Testis (tissue), 3 donors: ENCODE data around the gene CATSPER1. TPM values are rescaled to one million over a fixed set of nuclear protein-coding genes. Genes with fewer than 3 reads are reported as not detected.
A peak's percentile ranks its signal among the peaks of the same experiment; 100 is the strongest.

ENCODE experiments used
- DNase-seq: peaks from one replicate; pipeline ENCODE4 v3.0.0-alpha.2; 2019
- H3K27ac ChIP-seq, 2 donors: fragments of 200-600 bp; sonication (generic); one replicate each; pipeline ENCODE4 v1.5.1; 2019
- H3K27me3 ChIP-seq: fragments of 200-600 bp; sonication (generic); one replicate; pipeline ENCODE4 v1.5.1; 2019
- H3K36me3 ChIP-seq: fragments of 200-600 bp; sonication (generic); one replicate; pipeline ENCODE4 v1.5.1; 2017; ENCODE audit warnings: low read depth; ENCODE audit errors: missing control alignments
- H3K4me1 ChIP-seq: fragments of 200-600 bp; sonication (generic); one replicate; pipeline ENCODE4 v1.5.1; 2019
- H3K4me3 ChIP-seq, 2 donors: fragments of 200-600 bp; sonication (generic); one replicate each; pipeline ENCODE4 v1.5.1; 2017 to 2019
- H3K9me3 ChIP-seq: fragments of 200-600 bp; sonication (generic); one replicate; pipeline ENCODE4 v1.5.1; 2017
- POLR2A ChIP-seq: fragments of 450-650 bp; IDR thresholded peaks from one replicate; pipeline ENCODE4 v1.6.1; 2017; ENCODE audit warnings: antibody characterized with exemption, mild to moderate bottlenecking, moderate library complexity
- whole genome bisulfite sequencing, 2 donors: methylation state at CpG; one replicate each; pipeline ENCODE4 v1.1.5; 2018; 5-methylcytosine and 5-hydroxymethylcytosine counted together
- intact Hi-C: fragments of 100-400 bp; cut with DNase I; formaldehyde crosslinking; loops from one replicate; pipeline ENCODE4 v1.15.1; 2023; ENCODE audit warnings: low total_unique reads
- polyA plus RNA-seq: library from polyadenylated mRNA; stranded (reverse); fragments of 350-450 nt; fragmentation: Illumina TruSeq; extraction: RNeasy Lipid Tissue Mini Kit (QIAGEN cat#74804); gene quantifications from one replicate; pipeline ENCODE4 v1.2.3, GENCODE V29; 2014; ENCODE audit warnings: low read depth, low replicate concordance; ENCODE audit not compliant: insufficient read depth
- total RNA-seq, 2 donors: library from RNA; depleted of rRNA; stranded (reverse); fragments of >200 nt; gene quantifications; one replicate each; pipeline ENCODE4 v1.2.3, GENCODE V29; 2016
- TF ChIP-seq, protein P1 (sequence below), 3 experiments: fragments of 450-650 bp in 2 of 3; fragments of 200-600 bp in 1 of 3; sonication (generic) in 1 of 3; IDR thresholded peaks; one replicate each; pipeline ENCODE4 v1.5.1; 2016 to 2019; ENCODE audit warnings: antibody characterized with exemption in 3 of 3, mild to moderate bottlenecking in 2 of 3, moderate library complexity in 1 of 3

CATSPER1 gene
- total and polyA plus RNA-seq, 3 donors from 2014 or later, result 8.9 to 33.7 (median 12.5) TPM

DNA sequence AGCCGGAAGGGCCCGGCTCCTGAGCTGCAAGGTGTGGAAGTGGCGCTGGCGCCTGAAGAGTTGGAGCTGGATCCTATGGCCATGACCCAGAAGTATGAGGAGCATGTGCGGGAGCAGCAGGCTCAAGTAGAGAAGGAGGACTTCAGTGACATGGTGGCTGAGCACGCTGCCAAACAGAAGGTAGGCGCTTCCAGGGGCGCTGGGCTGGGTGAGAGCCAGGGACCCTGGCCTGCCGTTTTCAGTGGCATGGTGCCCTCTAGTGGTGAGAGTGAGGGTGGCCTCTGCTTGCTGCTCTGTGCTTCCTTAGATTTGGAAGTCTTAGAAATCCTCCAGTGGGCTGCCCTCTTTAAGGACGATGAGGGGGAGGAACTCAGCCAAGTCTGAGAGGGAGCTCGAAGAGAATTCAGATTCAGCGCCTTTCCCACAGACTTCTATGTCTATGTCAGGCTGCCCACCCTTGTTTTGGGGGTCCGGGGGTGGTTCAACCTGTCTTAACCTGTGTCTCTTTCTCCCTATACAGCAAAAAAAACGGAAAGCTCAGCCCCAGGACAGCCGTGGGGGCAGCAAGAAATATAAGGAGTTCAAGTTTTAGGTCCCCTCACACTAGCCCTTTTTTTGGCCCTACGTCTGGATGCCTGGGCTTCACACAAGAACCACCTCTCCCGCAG, 42.0 kb upstream of the CATSPER1 start:
- WGBS, 2 donors, result 44 to 50% methylated on average over 10 to 17 of the region's 17 CpGs
- H3K27ac ChIP-seq, result peak overlapping the region; percentile 87 to 97
- no peaks in the 10 kb centered on the region for H3K36me3 ChIP-seq
- peaks cover 29% of the 10 kb centered on the region for H3K4me1 ChIP-seq
- H3K9me3 ChIP-seq, result no peaks in the 10 kb centered on the region
- intact Hi-C loops, result no loop called here
- DNase-seq, result peak; percentile 84
- TF ChIP-seq, protein P1, sequence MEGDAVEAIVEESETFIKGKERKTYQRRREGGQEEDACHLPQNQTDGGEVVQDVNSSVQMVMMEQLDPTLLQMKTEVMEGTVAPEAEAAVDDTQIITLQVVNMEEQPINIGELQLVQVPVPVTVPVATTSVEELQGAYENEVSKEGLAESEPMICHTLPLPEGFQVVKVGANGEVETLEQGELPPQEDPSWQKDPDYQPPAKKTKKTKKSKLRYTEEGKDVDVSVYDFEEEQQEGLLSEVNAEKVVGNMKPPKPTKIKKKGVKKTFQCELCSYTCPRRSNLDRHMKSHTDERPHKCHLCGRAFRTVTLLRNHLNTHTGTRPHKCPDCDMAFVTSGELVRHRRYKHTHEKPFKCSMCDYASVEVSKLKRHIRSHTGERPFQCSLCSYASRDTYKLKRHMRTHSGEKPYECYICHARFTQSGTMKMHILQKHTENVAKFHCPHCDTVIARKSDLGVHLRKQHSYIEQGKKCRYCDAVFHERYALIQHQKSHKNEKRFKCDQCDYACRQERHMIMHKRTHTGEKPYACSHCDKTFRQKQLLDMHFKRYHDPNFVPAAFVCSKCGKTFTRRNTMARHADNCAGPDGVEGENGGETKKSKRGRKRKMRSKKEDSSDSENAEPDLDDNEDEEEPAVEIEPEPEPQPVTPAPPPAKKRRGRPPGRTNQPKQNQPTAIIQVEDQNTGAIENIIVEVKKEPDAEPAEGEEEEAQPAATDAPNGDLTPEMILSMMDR (IDR thresholded peaks at IDR 0.05), result peak; percentile 46 to 78 (median 71)
- TF ChIP-seq POLR2A, result no peak
- H3K4me3 ChIP-seq, result no peak overlapping the region
- no peaks in the 10 kb centered on the region for H3K27me3 ChIP-seq

DNA sequence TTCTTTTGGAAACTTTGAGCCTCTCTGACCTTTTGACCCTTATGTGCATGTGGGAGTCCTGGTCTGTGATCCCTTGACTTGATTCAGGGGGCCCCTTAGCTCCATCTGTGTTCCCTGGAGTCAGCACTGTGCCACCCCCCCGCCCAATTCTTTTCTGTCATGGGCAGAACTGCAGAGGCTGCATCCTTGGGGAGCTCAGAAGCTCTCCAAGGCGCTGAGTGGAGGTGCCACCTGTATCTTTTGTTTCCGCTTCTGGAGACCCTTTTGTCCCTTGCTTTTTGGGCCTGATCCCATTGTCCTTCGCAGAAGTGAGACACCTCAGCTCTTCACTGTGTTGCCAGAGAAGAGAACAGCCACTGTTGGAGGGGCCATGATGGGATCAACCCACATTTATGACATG, 41.4 kb upstream of the CATSPER1 start:
- 79 to 96% methylated on average over 4 of the region's 4 CpGs for WGBS, 2 donors
- Histone ChIP-seq H3K27ac (peak overlapping the region in 1 of 2 donors; percentile 97), H3K4me3 (no peak overlapping the region), H3K9me3 (no peaks in the 10 kb centered on the region), H3K27me3 (no peaks in the 10 kb centered on the region), H3K36me3 (no peaks in the 10 kb centered on the region), H3K4me1 (peaks cover 29% of the 10 kb centered on the region)
- TF ChIP-seq POLR2A, result no peak
- TF ChIP-seq, protein P1 (IDR thresholded peaks at IDR 0.05), result no peak
- no peak for DNase-seq
- intact Hi-C loops, result no loop called here

DNA sequence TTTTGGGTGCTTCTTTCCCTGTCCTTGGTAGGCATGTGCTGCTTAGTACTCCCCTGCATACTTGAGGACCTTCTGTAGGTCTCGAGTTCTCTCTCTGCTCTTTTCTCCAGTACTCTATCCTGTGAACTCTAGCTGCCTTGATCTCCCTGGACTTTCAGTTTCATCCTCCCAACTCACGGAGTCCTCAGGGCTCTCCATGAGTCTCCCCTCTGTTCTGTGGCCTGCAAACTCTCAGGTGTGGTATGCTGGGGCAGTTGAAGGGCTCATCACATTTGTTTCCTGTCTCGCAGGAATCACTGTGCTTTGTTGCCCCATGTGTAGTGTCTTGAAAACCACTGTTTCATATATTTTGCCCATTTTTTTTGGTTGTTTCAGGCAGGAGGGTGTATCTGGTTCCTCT, 40.5 kb upstream of the CATSPER1 start:
- no peak for TF ChIP-seq POLR2A
- Histone ChIP-seq H3K4me1 (peaks cover 26% of the 10 kb centered on the region), H3K27ac (no peak overlapping the region), H3K9me3 (no peaks in the 10 kb centered on the region), H3K27me3 (no peaks in the 10 kb centered on the region), H3K36me3 (no peaks in the 10 kb centered on the region), H3K4me3 (no peak overlapping the region)
- WGBS, 2 donors, result 72 to 73% methylated on average over 3 of the region's 3 CpGs
- no peak for DNase-seq
- intact Hi-C loops, result no loop called here

DNA sequence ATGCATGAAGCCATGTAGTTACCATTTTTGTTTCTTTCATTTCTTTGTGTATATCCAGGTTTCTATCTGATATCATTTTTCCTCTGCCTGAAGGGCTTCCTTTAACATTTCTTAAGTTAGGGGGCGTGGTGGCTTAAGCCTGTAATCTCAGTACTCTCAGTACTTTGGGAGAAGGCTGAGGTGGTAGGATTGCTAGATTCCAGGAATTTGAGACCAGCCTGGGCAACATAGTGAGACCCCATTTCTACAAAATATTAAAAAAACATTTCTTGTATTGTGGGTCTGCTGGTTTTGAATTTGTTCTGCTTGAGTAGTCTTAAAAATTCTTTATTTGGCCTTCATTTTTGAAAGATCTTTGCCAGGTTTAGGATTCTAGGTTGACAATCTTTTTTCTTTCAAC, 38.3 kb upstream of the CATSPER1 start:
- Histone ChIP-seq H3K4me1 (peaks cover 18% of the 10 kb centered on the region), H3K27ac (no peak overlapping the region), H3K9me3 (no peaks in the 10 kb centered on the region), H3K4me3 (no peak overlapping the region), H3K27me3 (no peaks in the 10 kb centered on the region), H3K36me3 (no peaks in the 10 kb centered on the region)
- intact Hi-C loops, result no loop called here
- WGBS, 2 donors, result 98 to 100% methylated on average over 1 of the region's 1 CpG
- no peak for DNase-seq
- TF ChIP-seq, protein P1 (IDR thresholded peaks at IDR 0.05), result no peak
- no peak for TF ChIP-seq POLR2A

DNA sequence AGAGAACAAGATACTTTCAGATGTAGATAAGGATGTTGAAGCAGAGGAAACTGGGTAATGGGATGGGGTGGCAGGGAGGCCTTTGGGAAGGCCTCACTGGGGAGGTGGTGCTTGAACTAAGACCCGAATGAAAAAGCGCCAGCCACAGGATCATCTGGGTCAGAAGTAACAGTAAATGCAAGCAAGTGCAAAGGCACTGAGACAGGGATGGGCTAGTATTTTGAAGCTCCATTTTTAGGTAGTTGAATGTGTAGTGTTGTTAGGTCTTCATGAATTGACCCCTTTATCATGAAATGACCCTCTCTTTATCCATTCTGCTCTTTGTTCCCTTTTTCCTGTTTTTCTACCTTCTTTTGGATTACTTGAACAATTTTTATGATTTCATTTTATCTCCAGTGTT, 37.6 kb upstream of the CATSPER1 start:
- WGBS, 2 donors, result 95 to 96% methylated on average over 2 of the region's 2 CpGs
- no peaks in the 10 kb centered on the region for H3K27me3 ChIP-seq
- no peak overlapping the region for H3K27ac ChIP-seq
- TF ChIP-seq, protein P1 (IDR thresholded peaks at IDR 0.05), result no peak
- no peak for TF ChIP-seq POLR2A
- H3K4me1 ChIP-seq, result peaks cover 11% of the 10 kb centered on the region
- intact Hi-C loops, result no loop called here
- H3K36me3 ChIP-seq, result no peaks in the 10 kb centered on the region
- no peak overlapping the region for H3K4me3 ChIP-seq
- DNase-seq, result no peak
- no peaks in the 10 kb centered on the region for H3K9me3 ChIP-seq
